Parathyroid adenoma (tissue), 2 donors: ENCODE data around the gene HDAC4.

Experiments
- H2AFZ ChIP-seq: fragments of 300-600 bp; sonication (generic); one replicate; pipeline ENCODE4 v1.7.0; 2017; ENCODE audit warnings: antibody characterized with exemption, mild to moderate bottlenecking
- H3K27ac ChIP-seq: fragments of 300-600 bp; sonication (generic); one replicate; pipeline ENCODE4 v1.7.0; 2017
- H3K27me3 ChIP-seq: fragments of 300-600 bp; sonication (generic); one replicate; pipeline ENCODE4 v1.7.0; 2017; ENCODE audit warnings: low read length; ENCODE audit not compliant: control insufficient read depth, insufficient read depth
- H3K36me3 ChIP-seq: fragments of 300-600 bp; sonication (generic); one replicate; pipeline ENCODE4 v1.7.0; 2017; ENCODE audit warnings: low read length; ENCODE audit not compliant: control insufficient read depth, insufficient read depth
- H3K4me1 ChIP-seq: fragments of 300-600 bp; sonication (generic); one replicate; pipeline ENCODE4 v1.7.0; 2017; ENCODE audit warnings: control low read depth
- H3K4me2 ChIP-seq: fragments of 300-600 bp; sonication (generic); one replicate; pipeline ENCODE4 v1.7.0; 2017; ENCODE audit warnings: low read length
- H3K4me3 ChIP-seq: fragments of 300-600 bp; sonication (generic); one replicate; pipeline ENCODE4 v1.7.0; 2017; ENCODE audit warnings: low read depth, low read length
- H3K79me2 ChIP-seq: fragments of 300-600 bp; sonication (generic); one replicate; pipeline ENCODE4 v1.7.0; 2017; ENCODE audit warnings: control low read depth
- H3K9ac ChIP-seq: fragments of 300-600 bp; sonication (generic); one replicate; pipeline ENCODE4 v1.7.0; 2017; ENCODE audit warnings: mild to moderate bottlenecking
- H3K9me3 ChIP-seq: fragments of 300-600 bp; sonication (generic); one replicate; pipeline ENCODE4 v1.7.0; 2017; ENCODE audit warnings: low read length; ENCODE audit not compliant: control insufficient read depth
- TF ChIP-seq, protein P1 (sequence below): fragments of 300-600 bp; sonication (generic); IDR thresholded peaks from one replicate; pipeline ENCODE4 v1.7.0; 2017; ENCODE audit warnings: antibody characterized with exemption, mild to moderate bottlenecking
- donor health status: primary hyperparathyroidism.

Gene HDAC4

DNA sequence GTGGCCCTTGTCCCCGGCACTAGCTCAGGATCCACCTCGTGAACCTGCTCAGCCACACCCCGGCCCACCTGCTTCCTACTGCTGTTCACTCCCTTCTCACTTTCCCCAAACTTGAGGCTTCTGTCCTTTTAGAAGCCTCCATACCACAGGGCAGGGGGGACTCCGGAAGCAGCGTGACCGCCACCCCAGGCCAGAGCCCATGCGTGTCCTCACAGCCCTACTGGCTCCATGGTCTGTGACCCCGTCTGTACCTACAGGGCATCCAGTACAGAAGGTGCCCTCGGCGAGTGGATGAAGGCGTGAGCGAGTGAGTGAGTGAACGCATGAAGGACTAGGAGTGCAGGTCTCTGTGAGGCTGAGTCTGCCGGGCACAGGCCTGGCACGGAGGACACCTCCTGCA is 299.7 kb downstream of the HDAC4 start:
- Histone ChIP-seq H3K79me2 (no peaks in the 10 kb centered on the region), H3K36me3 (no peaks in the 10 kb centered on the region), H3K4me3 (no peak overlapping the region), H3K27me3 (no peaks in the 10 kb centered on the region), H3K9ac (no peak overlapping the region), H3K4me1 (no peaks in the 10 kb centered on the region), H3K4me2 (no peak overlapping the region), H2AFZ (no peak overlapping the region), H3K9me3 (no peaks in the 10 kb centered on the region), H3K27ac (no peak overlapping the region)
- TF ChIP-seq, protein P1, sequence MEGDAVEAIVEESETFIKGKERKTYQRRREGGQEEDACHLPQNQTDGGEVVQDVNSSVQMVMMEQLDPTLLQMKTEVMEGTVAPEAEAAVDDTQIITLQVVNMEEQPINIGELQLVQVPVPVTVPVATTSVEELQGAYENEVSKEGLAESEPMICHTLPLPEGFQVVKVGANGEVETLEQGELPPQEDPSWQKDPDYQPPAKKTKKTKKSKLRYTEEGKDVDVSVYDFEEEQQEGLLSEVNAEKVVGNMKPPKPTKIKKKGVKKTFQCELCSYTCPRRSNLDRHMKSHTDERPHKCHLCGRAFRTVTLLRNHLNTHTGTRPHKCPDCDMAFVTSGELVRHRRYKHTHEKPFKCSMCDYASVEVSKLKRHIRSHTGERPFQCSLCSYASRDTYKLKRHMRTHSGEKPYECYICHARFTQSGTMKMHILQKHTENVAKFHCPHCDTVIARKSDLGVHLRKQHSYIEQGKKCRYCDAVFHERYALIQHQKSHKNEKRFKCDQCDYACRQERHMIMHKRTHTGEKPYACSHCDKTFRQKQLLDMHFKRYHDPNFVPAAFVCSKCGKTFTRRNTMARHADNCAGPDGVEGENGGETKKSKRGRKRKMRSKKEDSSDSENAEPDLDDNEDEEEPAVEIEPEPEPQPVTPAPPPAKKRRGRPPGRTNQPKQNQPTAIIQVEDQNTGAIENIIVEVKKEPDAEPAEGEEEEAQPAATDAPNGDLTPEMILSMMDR, result no peak

DNA sequence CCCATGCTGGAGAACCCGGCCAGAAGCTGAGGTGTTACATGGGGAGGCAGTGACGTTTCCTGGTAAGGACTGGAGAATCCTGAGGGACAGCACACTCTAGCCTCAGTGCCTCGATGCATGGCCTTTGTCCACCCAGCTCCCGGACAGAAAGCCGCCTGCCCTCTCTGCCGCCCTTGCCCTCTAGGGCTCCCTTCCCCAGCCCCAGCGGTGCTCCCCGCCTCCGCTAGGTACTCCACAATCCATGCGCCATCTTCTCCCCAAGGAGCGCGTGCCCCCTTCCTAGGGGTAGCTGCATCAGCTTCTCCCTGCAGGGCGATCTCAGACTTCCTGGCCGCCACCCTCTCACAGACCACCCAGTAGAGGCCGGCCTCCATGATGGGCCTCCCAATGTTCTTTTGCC is 301.3 kb downstream of the HDAC4 start:
- H3K36me3 ChIP-seq, result no peaks in the 10 kb centered on the region
- no peak overlapping the region for H3K27ac ChIP-seq
- no peak overlapping the region for H3K4me2 ChIP-seq
- no peaks in the 10 kb centered on the region for H3K4me1 ChIP-seq
- H2AFZ ChIP-seq, result no peak overlapping the region
- no peaks in the 10 kb centered on the region for H3K79me2 ChIP-seq
- TF ChIP-seq, protein P1, result no peak
- H3K4me3 ChIP-seq, result no peak overlapping the region
- no peaks in the 10 kb centered on the region for H3K27me3 ChIP-seq
- H3K9ac ChIP-seq, result no peak overlapping the region
- no peaks in the 10 kb centered on the region for H3K9me3 ChIP-seq

DNA sequence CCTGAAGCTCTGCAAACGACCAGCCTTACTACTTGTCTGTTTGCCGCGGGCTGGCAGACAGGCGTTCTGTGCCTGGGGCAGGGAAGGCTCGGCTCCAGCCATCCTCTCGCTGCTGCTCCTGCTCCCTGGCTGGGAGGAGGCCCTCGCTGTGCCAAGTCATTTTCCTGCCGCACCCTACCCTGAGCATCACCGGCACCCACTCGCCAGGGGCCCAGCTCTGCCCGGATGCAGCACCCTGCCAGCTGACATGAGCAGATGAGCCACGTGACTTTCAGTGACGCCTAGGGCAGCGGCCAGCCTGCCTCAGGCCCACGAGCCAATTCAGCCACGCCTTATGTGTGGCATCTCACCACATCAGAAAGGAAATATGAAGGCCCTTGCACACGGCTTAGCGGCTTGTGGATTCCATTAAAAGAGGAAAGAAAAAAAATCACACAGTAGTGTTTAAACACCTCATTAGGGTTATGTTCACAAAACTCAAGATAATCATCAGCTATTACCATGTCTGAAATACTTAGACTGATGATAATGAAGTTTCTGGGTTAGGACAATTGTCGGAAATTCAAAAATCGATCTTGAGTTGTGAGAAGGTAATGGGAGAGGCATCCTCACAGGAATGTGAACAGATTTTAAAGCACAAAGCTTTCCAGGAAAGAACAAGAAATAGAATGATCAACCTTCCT is 302.4 kb downstream of the HDAC4 start:
- Histone ChIP-seq H3K36me3 (no peaks in the 10 kb centered on the region), H3K79me2 (no peaks in the 10 kb centered on the region), H3K4me1 (no peaks in the 10 kb centered on the region), H3K27me3 (no peaks in the 10 kb centered on the region), H3K4me2 (no peak overlapping the region), H2AFZ (no peak overlapping the region), H3K27ac (no peak overlapping the region), H3K9ac (no peak overlapping the region), H3K9me3 (no peaks in the 10 kb centered on the region), H3K4me3 (no peak overlapping the region)
- TF ChIP-seq, protein P1, result no peak

DNA sequence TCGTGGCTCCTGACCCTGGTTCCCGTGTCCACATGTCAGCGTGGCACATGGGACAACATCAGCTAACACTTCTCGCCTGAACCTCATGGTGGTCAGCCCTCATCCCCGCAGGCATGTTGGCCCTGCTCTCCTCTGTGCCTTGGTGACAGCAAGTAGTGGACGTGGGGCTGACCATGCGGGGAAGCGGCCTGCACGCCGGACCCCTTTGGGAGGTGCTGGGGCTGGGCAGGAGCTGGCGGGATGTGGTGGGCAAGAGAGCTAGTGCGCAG is 303.5 kb downstream of the HDAC4 start:
- Histone ChIP-seq H3K36me3 (no peaks in the 10 kb centered on the region), H3K4me2 (no peak overlapping the region), H3K27me3 (no peaks in the 10 kb centered on the region), H2AFZ (no peak overlapping the region), H3K4me1 (no peaks in the 10 kb centered on the region), H3K79me2 (no peaks in the 10 kb centered on the region), H3K9me3 (no peaks in the 10 kb centered on the region), H3K27ac (no peak overlapping the region), H3K9ac (no peak overlapping the region), H3K4me3 (no peak overlapping the region)
- TF ChIP-seq, protein P1, result no peak

DNA sequence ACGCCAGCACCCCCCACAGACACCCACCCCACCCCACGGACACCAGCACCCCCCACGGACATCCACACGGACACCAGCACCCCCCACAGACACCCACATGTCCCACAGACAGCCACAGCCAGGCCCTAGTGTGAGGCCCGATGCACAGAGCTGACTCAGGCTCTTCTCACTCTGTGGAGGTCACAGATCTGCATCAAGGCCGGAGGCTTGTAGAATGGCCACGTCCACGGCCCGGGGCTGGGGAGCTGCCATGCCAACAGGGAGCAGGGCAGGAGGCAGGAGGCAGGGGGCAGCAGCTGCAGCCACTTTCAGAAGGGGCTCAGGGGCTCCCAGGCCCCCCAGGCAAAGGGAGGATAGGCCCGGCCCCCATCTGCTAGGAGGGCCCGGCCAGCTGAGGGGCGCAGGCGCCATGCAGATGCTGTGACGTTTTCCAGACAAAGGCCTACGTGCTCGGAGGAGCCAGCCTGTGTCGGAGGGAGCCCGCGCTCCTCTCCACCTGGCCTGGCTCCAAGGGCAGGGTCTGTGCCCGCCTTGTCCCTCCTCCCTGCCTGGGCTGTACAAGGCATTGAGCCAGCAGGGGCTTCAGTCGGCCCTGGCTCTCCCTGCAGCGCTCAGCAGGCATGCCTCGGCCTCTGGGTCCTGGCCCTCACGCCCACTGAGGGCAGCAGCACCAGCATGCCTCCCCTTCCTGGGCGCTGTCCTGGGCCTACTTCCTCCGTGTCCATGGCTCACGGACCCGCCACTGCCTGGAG is 304.0 kb downstream of the HDAC4 start:
- Histone ChIP-seq H3K36me3 (no peaks in the 10 kb centered on the region), H3K27me3 (no peaks in the 10 kb centered on the region), H3K27ac (no peak overlapping the region), H3K4me3 (no peak overlapping the region), H3K79me2 (no peaks in the 10 kb centered on the region), H2AFZ (no peak overlapping the region), H3K9ac (no peak overlapping the region), H3K9me3 (no peaks in the 10 kb centered on the region), H3K4me2 (no peak overlapping the region), H3K4me1 (no peaks in the 10 kb centered on the region)
- TF ChIP-seq, protein P1, result no peak
